Activated naive CD4-positive, alpha-beta T cell treated with anti-CD3 and anti-CD28 coated beads, Interleukin-2, amount 50 U/mL, for 72 hours (primary cell): Measurements from ENCODE around the gene SLIT1. TPM values are rescaled to one million over a fixed set of nuclear protein-coding genes. Genes with fewer than 3 reads are reported as not detected.
A peak's percentile ranks its signal among the peaks of the same experiment; 100 is the strongest.

Experiments
- ATAC-seq, 2 donors: fragments of 150-1000 bp; cut with Tn5 transposase; 2 replicates each; pipeline ENCODE4 v1.10.0; 2021; ENCODE audit warnings: mild to moderate bottlenecking in 2 of 2, moderate library complexity in 2 of 2
- DNase-seq, 2 donors: peaks; one replicate each; pipeline ENCODE4 v3.0.0; 2021 to 2022; ENCODE audit warnings: low spot score in 2 of 2
- H3K27ac Mint-ChIP-seq, 2 donors: one replicate each; pipeline ENCODE4 v1.8.0; 2022; ENCODE audit warnings: mild to moderate bottlenecking in 2 of 2, mixed read lengths in 2 of 2
- H3K36me3 Mint-ChIP-seq, 2 donors: one replicate each; pipeline ENCODE4 v1.8.0; 2022; ENCODE audit warnings: mixed read lengths in 2 of 2
- H3K9me3 Mint-ChIP-seq, 2 donors: one replicate each; pipeline ENCODE4 v1.8.0; 2022; ENCODE audit warnings: mixed read lengths in 2 of 2
- total RNA-seq, 2 donors: library from RNA; stranded (reverse); gene quantifications; one replicate each; pipeline ENCODE4 v1.2.3, GENCODE V29; 2022

SLIT1 gene
- total RNA-seq, 2 donors from 2014 or later: 0.99 to 1.4 TPM

- Mint-ChIP-seq H3K36me3 (no peaks in the 10 kb centered on the region), H3K27ac (no peak overlapping the region), H3K9me3 (no peaks in the 10 kb centered on the region)
- ATAC-seq (no peak), DNase-seq (no peak)
These were observed 197.3 kb downstream of the SLIT1 start for GRCh38 chr10:96988426-96988825.

DNA sequence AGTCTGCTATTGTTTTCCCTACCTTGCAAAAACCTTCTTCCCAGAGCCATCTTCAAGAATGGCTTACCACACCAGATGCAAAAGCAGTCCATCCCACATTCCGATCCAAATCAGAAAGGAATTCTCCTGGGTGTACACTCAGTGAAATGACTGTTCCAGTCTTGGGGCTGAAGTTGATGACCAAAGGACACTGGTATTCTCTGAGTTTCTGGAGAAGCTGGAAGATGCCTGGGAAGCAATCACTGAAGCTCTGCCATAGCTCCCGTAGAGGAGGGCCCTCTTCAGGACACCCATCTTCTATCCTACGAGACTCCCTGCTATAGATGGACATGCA lies 197.9 kb downstream of the SLIT1 start:
- no peaks in the 10 kb centered on the region for H3K36me3 Mint-ChIP-seq
- ATAC-seq: no peak
- DNase-seq: no peak
- H3K27ac Mint-ChIP-seq: no peak overlapping the region
- peaks cover 0 to 3% of the 10 kb centered on the region in 2 donors for H3K9me3 Mint-ChIP-seq

- H3K36me3 Mint-ChIP-seq: no peaks in the 10 kb centered on the region
- peaks cover 0 to 3% of the 10 kb centered on the region in 2 donors for H3K9me3 Mint-ChIP-seq
These were observed 198.5 kb downstream of the SLIT1 start for GRCh38 chr10:96987141-96987841.

DNA sequence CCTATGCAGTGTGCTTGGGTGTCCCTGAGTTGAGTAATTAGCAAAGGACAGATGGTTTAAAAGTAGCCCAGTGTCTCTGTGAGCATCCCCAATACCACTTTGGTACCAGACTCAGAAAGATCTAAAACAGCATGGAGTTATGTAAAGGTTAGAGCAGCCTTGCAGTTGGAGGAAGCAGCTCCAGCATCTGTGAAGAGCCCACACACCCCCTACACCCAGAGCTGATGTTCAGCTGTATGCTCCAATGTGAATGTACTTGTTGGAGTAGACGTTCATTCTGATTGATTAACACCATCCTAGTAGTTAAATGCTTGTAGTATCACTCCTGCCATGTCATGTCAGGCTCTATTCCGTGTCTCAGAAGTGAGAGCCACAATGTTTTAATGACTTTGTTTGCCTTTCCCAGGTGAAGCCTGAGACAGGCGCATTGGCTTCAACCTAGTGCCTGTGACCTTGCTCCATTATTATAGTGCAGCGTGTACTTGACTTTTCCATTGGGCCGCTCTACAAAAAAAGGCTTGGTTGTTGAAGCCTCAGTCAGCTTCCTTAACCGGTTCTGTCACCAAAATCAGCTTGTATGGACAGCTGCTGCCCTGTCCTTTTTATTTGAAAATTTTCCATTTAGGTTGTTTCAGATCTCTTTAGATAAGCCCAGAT lies 199.4 kb downstream of the SLIT1 start:
- no peak overlapping the region for H3K27ac Mint-ChIP-seq
- DNase-seq: no peak
- peaks cover 0 to 3% of the 10 kb centered on the region in 2 donors for H3K9me3 Mint-ChIP-seq
- ATAC-seq: no peak
- peaks cover 5 to 7% of the 10 kb centered on the region in 2 donors for H3K36me3 Mint-ChIP-seq

More at GRCh38 chr10:96987141-96987841, 198.5 kb downstream of the SLIT1 start:
- no peak overlapping the region for H3K27ac Mint-ChIP-seq
- ATAC-seq: no peak
- DNase-seq: no peak

GRCh38 chr10:96984541-96985131 lies 201.1 kb downstream of the SLIT1 start:
- no peak for DNase-seq
- peak overlapping the region in 1 of 2 donors; percentile 48 for H3K27ac Mint-ChIP-seq
- H3K36me3 Mint-ChIP-seq: peaks cover 13 to 15% of the 10 kb centered on the region in 2 donors
- H3K9me3 Mint-ChIP-seq: peaks cover 0 to 3% of the 10 kb centered on the region in 2 donors
- no peak for ATAC-seq

DNA sequence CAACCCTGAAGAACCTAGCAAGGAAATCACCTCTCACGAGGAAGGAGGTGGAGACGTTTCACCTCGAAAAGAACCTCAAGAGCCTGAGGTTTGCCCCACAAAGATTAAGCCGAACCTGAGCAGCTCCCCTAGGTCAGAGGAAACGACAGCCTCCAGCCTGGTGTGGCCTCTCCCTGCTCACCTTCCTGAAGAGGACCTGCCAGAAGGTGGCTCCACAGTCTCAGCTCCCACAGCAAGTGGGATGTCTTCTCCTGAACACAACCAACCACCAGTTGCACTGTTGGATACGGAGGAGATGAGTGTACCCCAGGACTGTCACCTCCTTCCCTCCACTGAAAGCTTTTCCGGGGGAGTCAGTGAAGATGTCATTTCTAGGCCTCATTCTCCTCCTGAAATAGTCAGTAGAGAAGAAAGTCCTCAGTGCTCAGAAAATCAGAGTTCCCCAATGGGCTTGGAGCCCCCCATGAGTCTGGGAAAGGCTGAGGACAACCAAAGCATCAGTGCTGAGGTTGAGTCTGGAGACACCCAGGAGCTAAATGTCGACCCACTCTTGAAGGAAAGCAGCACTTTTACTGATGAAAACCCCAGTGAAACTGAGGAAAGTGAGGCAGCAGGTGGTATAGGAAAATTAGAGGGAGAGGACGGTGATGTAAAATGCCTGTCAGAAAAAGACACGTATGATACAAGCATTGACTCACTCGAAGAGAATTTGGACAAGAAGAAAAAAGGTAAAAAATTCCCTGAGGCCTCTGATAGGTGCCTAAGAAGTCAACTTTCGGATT lies 203.4 kb downstream of the SLIT1 start:
- peaks cover 0 to 3% of the 10 kb centered on the region in 2 donors for H3K9me3 Mint-ChIP-seq
- no peak overlapping the region for H3K27ac Mint-ChIP-seq
- DNase-seq: no peak
- no peak for ATAC-seq
- peaks cover 15 to 16% of the 10 kb centered on the region in 2 donors for H3K36me3 Mint-ChIP-seq

DNA sequence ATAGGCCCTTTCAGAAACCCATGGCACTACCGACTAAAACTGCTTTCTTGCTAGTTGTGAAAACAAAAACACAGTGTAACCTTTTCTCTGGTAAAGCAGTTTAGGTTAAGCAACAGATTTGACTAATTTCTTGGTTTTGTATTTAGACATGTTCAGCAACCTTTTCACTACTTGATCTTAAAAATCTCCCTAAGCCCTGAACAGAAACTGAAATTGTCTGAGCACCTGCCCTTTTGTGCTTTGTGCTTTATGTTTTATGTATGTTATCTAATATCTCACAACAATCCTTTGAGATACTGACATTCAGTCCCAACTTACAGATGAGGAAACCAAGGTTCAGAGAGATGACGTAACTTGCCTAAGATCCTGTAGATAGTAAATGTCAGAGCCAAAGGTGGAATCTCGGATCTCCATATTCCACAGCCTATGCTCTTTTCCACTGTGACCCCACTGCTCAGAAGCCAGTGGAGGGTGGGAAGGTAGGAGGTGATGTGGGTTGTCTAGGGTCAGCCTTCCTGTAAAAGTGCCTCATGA lies 207.1 kb downstream of the SLIT1 start:
- H3K9me3 Mint-ChIP-seq: peaks cover 0 to 3% of the 10 kb centered on the region in 2 donors
- peaks cover 15 to 16% of the 10 kb centered on the region in 2 donors for H3K36me3 Mint-ChIP-seq
- peak overlapping the region; percentile 74 to 95 for H3K27ac Mint-ChIP-seq
- DNase-seq: no peak
- peak; percentile 81 to 90 for ATAC-seq

DNA sequence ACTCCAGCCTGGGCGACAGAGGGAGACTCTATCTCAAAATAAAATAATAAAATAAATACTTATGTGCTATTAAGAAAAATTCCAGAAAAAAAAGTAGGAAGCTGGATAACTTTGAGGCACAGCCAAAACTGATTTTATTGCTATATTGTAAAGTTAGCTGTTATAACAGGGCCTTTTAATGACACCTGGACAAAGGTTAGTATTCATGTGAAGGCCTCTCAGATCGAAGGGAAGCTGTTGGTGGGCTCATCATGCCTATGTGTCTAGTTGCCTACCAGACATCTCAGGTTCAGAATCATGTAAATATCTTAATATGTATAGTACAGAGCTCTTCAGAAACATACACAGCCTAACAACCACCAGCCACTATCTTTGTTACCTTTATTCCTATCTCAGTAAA lies 210.6 kb downstream of the SLIT1 start:
- peaks cover 0 to 4% of the 10 kb centered on the region in 2 donors for H3K36me3 Mint-ChIP-seq
- no peak for DNase-seq
- no peak for ATAC-seq
- H3K27ac Mint-ChIP-seq: no peak overlapping the region
- H3K9me3 Mint-ChIP-seq: no peaks in the 10 kb centered on the region

- no peaks in the 10 kb centered on the region for H3K9me3 Mint-ChIP-seq
- ATAC-seq: no peak
- no peak overlapping the region for H3K27ac Mint-ChIP-seq
- peaks cover 0 to 4% of the 10 kb centered on the region in 2 donors for H3K36me3 Mint-ChIP-seq
- no peak for DNase-seq
These were observed 211.7 kb downstream of the SLIT1 start for GRCh38 chr10:96973809-96974747.

DNA sequence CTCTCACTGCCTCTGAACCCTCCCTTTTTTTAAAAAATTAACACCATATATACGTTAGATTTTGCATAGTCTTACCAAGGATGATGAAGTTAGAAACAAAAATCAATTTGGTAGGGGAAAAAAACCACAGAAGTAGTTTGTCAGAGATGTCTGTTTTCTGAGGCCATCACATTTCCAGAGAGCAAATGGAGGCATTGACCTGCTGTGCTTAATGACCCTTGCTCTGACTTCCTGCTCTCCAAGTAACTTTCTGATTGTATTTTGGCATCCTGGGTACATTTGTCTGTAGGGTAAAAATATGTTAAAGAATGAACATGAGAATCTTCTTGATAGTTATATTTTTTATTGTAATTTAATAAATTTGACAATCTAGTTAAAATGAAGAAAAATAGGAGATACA lies 213.5 kb downstream of the SLIT1 start:
- Mint-ChIP-seq H3K27ac (no peak overlapping the region), H3K9me3 (no peaks in the 10 kb centered on the region), H3K36me3 (no peaks in the 10 kb centered on the region)
- DNase-seq (no peak), ATAC-seq (no peak)

GRCh38 chr10:96971324-96971723 lies 214.4 kb downstream of the SLIT1 start:
- H3K36me3 Mint-ChIP-seq: no peaks in the 10 kb centered on the region
- ATAC-seq (no peak), DNase-seq (no peak)
- peak overlapping the region in 1 of 2 donors; percentile 17 for H3K27ac Mint-ChIP-seq
- H3K9me3 Mint-ChIP-seq: no peaks in the 10 kb centered on the region

- H3K9me3 Mint-ChIP-seq: no peaks in the 10 kb centered on the region
- no peak overlapping the region for H3K27ac Mint-ChIP-seq
- no peaks in the 10 kb centered on the region for H3K36me3 Mint-ChIP-seq
- DNase-seq: no peak
- no peak for ATAC-seq
These were observed 216.9 kb downstream of the SLIT1 start for GRCh38 chr10:96968682-96969423.

GRCh38 chr10:96967847-96968246 lies 217.9 kb downstream of the SLIT1 start:
- no peaks in the 10 kb centered on the region for H3K9me3 Mint-ChIP-seq

DNA sequence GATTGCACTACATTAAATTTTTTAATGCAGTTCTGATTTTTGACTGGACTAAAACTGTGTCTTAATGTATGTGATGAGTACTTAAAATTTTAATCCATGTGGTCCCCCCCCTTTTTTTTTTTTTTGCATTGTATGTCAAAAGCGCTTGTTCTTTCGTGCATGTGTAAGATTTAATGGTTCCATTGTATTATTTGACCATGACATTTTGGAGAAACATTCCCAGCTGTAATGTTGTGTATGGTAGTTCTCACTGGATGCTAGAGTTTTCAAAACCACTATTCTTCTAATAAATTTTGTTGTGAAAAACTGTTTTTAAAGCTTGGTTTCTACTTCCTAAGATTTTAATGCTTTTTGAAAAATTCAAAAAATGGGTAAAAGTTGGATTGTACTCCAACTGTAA lies 221.6 kb downstream of the SLIT1 start:
- H3K27ac Mint-ChIP-seq: no peak overlapping the region
- ATAC-seq (no peak), DNase-seq (no peak)
- no peaks in the 10 kb centered on the region for H3K36me3 Mint-ChIP-seq
- H3K9me3 Mint-ChIP-seq: no peaks in the 10 kb centered on the region

More at GRCh38 chr10:96967847-96968246, 217.9 kb downstream of the SLIT1 start:
- ATAC-seq: no peak
- no peak overlapping the region for H3K27ac Mint-ChIP-seq
- DNase-seq: no peak
- H3K36me3 Mint-ChIP-seq: no peaks in the 10 kb centered on the region

DNA sequence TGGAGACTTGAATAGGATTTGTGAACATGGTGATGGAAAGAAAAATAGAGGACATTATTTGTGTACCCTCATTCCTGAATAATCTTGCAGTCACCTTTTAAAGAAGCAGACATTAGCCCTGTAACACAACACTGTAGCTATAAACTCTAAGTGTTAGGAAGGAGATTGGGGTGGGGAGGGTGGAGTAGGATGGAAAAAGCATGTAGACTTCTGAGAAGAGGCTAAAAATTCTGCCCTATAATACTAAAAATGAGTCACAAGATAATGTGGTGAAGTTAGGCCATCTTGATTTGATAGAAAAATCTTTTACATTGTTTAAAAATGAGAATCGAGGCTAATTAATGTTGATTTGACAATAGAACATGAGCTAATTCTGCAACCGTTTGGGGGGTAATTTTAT lies 224.9 kb downstream of the SLIT1 start:
- H3K36me3 Mint-ChIP-seq: peaks cover 0 to under 1% of the 10 kb centered on the region in 2 donors
- DNase-seq: no peak
- H3K27ac Mint-ChIP-seq: no peak overlapping the region
- H3K9me3 Mint-ChIP-seq: no peaks in the 10 kb centered on the region
- ATAC-seq: no peak
